SK-N-MC (cell line): Measurements from ENCODE around the gene TGFBR3L.

Source experiments
- EZH2 ChIP-seq: fragments of 200-600 bp; sonication (generic); IDR thresholded peaks from one replicate; pipeline ENCODE4 v1.6.1; 2017; ENCODE audit warnings: antibody characterized with exemption
- POLR2AphosphoS5 ChIP-seq: IDR thresholded peaks from 2 replicates; pipeline ENCODE4 v1.6.1; 2012; ENCODE audit warnings: mild to moderate bottlenecking, low read depth, low read length, borderline replicate concordance

- TF ChIP-seq EZH2 (no peak), POLR2AphosphoS5 (no peak)
Measured at GRCh38 chr19:7900931-7901330, 13.7 kb upstream of the TGFBR3L start.
